Measurements from ENCODE around the gene DOCK9. TPM values are rescaled to one million over a fixed set of nuclear protein-coding genes. Genes with fewer than 3 reads are reported as not detected.
A peak's percentile ranks its signal among the peaks of the same experiment; 100 is the strongest.

Gene DOCK9
- total RNA-seq, 6 experiments from 2014 or later: 16.5 to 24.3 (median 18.1) TPM

- Histone ChIP-seq H3K36me3 (no peaks in the 10 kb centered on the region), H3K4me3 (no peak overlapping the region), H3K27ac (no peak overlapping the region), H3K4me1 (peaks cover 0 to 7% (median 3%) of the 10 kb centered on the region in 4 donors), H3K9me3 (no peaks in the 10 kb centered on the region), H3K27me3 (no peaks in the 10 kb centered on the region)
- intact Hi-C loops (cut with DNase I): no loop called here
- ATAC-seq: no peak
- no peak for TF ChIP-seq POLR2A (IDR thresholded peaks at IDR 0.05)
- no peak for TF ChIP-seq CTCF (IDR thresholded peaks at IDR 0.05)
- 49% methylated on average over 5 of the region's 5 CpGs for WGBS (ENCODE audit: insufficient coverage, low coverage, low lambda C conversion rate, missing lambda C conversion rate)
- DNase-seq: no peak
Measured at GRCh38 chr13:98913741-98914140, 64.1 kb downstream of the DOCK9 start.

- intact Hi-C loops (cut with DNase I): no loop called here
- no peak for ATAC-seq
- peaks cover 0 to 7% (median 3%) of the 10 kb centered on the region in 4 donors for H3K4me1 ChIP-seq
- TF ChIP-seq CTCF (IDR thresholded peaks at IDR 0.05): no peak
- no peak for TF ChIP-seq POLR2A (IDR thresholded peaks at IDR 0.05)
- no peak for DNase-seq
- H3K36me3 ChIP-seq: no peaks in the 10 kb centered on the region
- H3K4me3 ChIP-seq: no peak overlapping the region
- no peaks in the 10 kb centered on the region for H3K9me3 ChIP-seq
- no peaks in the 10 kb centered on the region for H3K27me3 ChIP-seq
- no peak overlapping the region for H3K27ac ChIP-seq
Measured at GRCh38 chr13:98912846-98913245, 65.0 kb downstream of the DOCK9 start.

- Histone ChIP-seq H3K9me3 (no peaks in the 10 kb centered on the region), H3K27me3 (no peaks in the 10 kb centered on the region), H3K36me3 (no peaks in the 10 kb centered on the region), H3K27ac (no peak overlapping the region), H3K4me3 (no peak overlapping the region), H3K4me1 (no peaks in the 10 kb centered on the region)
- ATAC-seq (peak; percentile 77 to 93 (median 88)), DNase-seq (no peak)
- WGBS (ENCODE audit: insufficient coverage, low coverage, low lambda C conversion rate, missing lambda C conversion rate): 14% methylated on average over 2 of the region's 2 CpGs
- TF ChIP-seq POLR2A (IDR thresholded peaks at IDR 0.05): no peak
- no peak for TF ChIP-seq CTCF (IDR thresholded peaks at IDR 0.05)
- intact Hi-C loops (cut with DNase I): no loop called here
Measured at GRCh38 chr13:98910501-98910951, 67.3 kb downstream of the DOCK9 start.

GRCh38 chr13:98909016-98909415 is 68.8 kb downstream of the DOCK9 start:
- 83% methylated on average over 2 of the region's 3 CpGs for WGBS (ENCODE audit: insufficient coverage, low coverage, low lambda C conversion rate, missing lambda C conversion rate)

More at GRCh38 chr13:98909016-98909415, 68.8 kb downstream of the DOCK9 start:
- no peak for ATAC-seq
- TF ChIP-seq POLR2A (IDR thresholded peaks at IDR 0.05) (no peak), CTCF (IDR thresholded peaks at IDR 0.05) (no peak)
- no peaks in the 10 kb centered on the region for H3K27me3 ChIP-seq
- intact Hi-C loops (cut with DNase I): no loop called here
- no peak overlapping the region for H3K4me3 ChIP-seq
- H3K9me3 ChIP-seq: no peaks in the 10 kb centered on the region
- H3K36me3 ChIP-seq: no peaks in the 10 kb centered on the region
- no peaks in the 10 kb centered on the region for H3K4me1 ChIP-seq
- no peak overlapping the region for H3K27ac ChIP-seq
- no peak for DNase-seq

Data from right lobe of liver (tissue), 6 donors.